Testis (tissue), 2 donors: ENCODE measurements around the gene OR2A42.
"Not testable (repeated sequence)": the region's sequence is repeated elsewhere in the genome, so short reads cannot be mapped to it uniquely, and the experiment has no call there.

Experiments
- CTCF ChIP-seq, 3 experiments: fragments of 450-650 bp in 2 of 3; fragments of 200-600 bp in 1 of 3; sonication (generic) in 1 of 3; IDR thresholded peaks; one replicate each; pipeline ENCODE4 v1.5.1; 2016 to 2019; ENCODE audit warnings: antibody characterized with exemption in 3 of 3, mild to moderate bottlenecking in 2 of 3, moderate library complexity in 1 of 3
- POLR2A ChIP-seq: fragments of 450-650 bp; IDR thresholded peaks from one replicate; pipeline ENCODE4 v1.6.1; 2017; ENCODE audit warnings: antibody characterized with exemption, mild to moderate bottlenecking, moderate library complexity

GRCh38 chr7:144228810-144229209 lies 10.6 kb downstream of the OR2A42 start:
- not testable (repeated sequence) for TF ChIP-seq CTCF (IDR thresholded peaks at IDR 0.05); POLR2A
